ENCODE data around the gene SLC19A1.

The SLC19A1 gene

GRCh38 chr21:45588871-45589491 is 46.7 kb upstream of the SLC19A1 start:
- no peaks in the 10 kb centered on the region for H3K36me3 ChIP-seq (ENCODE audit: control insufficient read depth, insufficient read depth, low read length)
- H3K4me3 ChIP-seq (replicated peaks; ENCODE audit: low read depth, low read length) = no peak overlapping the region
- H3K27me3 ChIP-seq (replicated peaks; ENCODE audit: control insufficient read depth, insufficient read depth, low read length) = no peaks in the 10 kb centered on the region
- DNase-seq (ENCODE audit: extremely low read depth, insufficient read length) = no peak
- TF ChIP-seq, protein P1, sequence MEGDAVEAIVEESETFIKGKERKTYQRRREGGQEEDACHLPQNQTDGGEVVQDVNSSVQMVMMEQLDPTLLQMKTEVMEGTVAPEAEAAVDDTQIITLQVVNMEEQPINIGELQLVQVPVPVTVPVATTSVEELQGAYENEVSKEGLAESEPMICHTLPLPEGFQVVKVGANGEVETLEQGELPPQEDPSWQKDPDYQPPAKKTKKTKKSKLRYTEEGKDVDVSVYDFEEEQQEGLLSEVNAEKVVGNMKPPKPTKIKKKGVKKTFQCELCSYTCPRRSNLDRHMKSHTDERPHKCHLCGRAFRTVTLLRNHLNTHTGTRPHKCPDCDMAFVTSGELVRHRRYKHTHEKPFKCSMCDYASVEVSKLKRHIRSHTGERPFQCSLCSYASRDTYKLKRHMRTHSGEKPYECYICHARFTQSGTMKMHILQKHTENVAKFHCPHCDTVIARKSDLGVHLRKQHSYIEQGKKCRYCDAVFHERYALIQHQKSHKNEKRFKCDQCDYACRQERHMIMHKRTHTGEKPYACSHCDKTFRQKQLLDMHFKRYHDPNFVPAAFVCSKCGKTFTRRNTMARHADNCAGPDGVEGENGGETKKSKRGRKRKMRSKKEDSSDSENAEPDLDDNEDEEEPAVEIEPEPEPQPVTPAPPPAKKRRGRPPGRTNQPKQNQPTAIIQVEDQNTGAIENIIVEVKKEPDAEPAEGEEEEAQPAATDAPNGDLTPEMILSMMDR (IDR thresholded peaks at IDR 0.05; ENCODE audit: insufficient read depth, low read length, poor library complexity, severe bottlenecking) = no peak

DNA sequence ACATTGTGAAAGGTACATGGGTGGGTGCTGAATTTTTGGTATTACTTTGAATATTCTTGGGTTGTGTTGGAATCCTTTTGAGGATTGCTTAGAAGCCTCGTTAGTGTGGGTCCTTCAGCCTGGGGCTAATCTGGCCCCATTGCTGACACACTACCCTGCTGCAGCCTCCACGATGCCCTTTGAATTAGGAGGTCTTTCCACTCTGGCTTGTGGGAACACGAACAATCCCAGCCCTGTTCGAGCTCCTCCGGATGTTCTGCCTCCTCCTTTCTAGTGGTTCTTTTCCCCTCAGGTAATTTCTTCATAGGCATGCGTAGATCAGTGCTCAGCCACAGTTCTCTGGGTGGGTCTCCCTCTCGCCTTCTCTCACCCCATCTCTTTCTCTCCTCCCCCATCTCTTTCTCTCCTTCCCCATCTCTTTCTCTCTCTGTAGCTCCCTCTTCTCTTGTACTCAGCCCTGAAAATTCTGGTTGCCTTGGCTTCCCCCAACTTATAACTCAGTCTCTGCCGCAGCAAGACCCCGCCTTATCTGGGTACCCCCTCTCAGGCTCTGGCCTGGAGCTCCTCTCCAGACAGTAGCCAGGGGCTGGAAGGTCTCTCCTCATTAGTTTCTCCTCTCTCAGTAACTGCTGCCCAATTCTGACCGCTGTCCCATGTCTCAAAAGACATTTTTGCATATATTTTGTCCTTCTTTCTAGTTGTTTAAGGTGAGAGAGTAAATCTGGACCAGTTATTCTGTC is 46.0 kb upstream of the SLC19A1 start:
- TF ChIP-seq, protein P1 (IDR thresholded peaks at IDR 0.05; ENCODE audit: insufficient read depth, low read length, poor library complexity, severe bottlenecking) = no peak
- no peaks in the 10 kb centered on the region for H3K27me3 ChIP-seq (replicated peaks; ENCODE audit: control insufficient read depth, insufficient read depth, low read length)

DNA sequence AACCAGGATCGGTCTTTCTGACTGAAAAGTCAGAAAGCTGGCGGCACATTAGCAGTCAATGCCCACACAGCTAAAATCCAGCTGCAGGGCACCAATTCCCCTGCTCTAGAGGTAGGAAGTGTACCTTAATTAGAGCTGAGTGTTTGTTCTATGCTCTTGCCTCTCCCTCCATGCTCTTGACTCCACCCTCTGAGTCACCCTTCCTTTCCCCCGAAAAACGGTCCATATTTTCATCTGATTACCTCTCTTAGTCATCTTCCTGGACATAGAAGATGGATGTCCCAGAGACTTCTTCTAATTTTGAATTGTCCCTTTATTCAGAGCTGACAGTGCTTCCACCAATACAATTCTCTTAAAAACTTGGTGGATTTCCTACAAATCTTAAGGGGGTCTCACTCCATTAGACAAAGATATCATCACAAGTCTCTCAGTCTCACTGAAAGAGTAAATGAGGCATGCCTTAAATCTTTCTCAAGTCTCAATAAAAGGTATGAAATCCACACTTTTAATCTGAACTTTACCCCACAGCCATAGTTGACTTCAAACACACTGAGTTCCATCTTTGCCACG is 44.1 kb upstream of the SLC19A1 start:
- TF ChIP-seq, protein P1 (IDR thresholded peaks at IDR 0.05; ENCODE audit: insufficient read depth, low read length, poor library complexity, severe bottlenecking) = no peak
- no peak overlapping the region for H3K4me3 ChIP-seq (replicated peaks; ENCODE audit: low read depth, low read length)
- no peaks in the 10 kb centered on the region for H3K36me3 ChIP-seq (ENCODE audit: control insufficient read depth, insufficient read depth, low read length)
- no peaks in the 10 kb centered on the region for H3K27me3 ChIP-seq (replicated peaks; ENCODE audit: control insufficient read depth, insufficient read depth, low read length)
- DNase-seq (ENCODE audit: extremely low read depth, insufficient read length) = no peak

More for the DNA sequence above, 46.0 kb upstream of the SLC19A1 start:
- no peaks in the 10 kb centered on the region for H3K36me3 ChIP-seq (ENCODE audit: control insufficient read depth, insufficient read depth, low read length)
- DNase-seq (ENCODE audit: extremely low read depth, insufficient read length) = no peak
- no peak overlapping the region for H3K4me3 ChIP-seq (replicated peaks; ENCODE audit: low read depth, low read length)

DNA sequence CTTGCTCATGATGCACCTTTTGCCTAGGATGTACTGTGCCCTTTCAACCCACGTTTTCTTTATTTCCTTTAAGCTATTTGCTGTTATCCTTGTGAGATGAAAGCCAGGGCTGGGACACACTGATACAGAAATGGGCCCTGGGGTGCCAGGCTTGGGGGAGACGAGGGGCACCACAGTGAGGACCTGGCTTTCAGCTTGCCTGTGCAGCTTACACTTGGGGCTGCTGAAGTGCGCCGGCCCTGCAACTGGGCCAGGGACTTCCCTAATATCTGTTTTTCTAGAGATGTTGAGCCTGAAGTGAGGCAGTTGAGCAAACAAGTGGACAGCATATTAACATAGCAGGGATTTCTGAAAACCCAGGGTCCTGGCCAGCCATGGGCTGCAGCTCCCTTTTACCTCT is 42.5 kb upstream of the SLC19A1 start:
- no peaks in the 10 kb centered on the region for H3K27me3 ChIP-seq (replicated peaks; ENCODE audit: control insufficient read depth, insufficient read depth, low read length)
- TF ChIP-seq, protein P1 (IDR thresholded peaks at IDR 0.05; ENCODE audit: insufficient read depth, low read length, poor library complexity, severe bottlenecking) = no peak

GRCh38 chr21:45583831-45584509 is 41.7 kb upstream of the SLC19A1 start:
- H3K4me3 ChIP-seq (replicated peaks; ENCODE audit: low read depth, low read length) = no peak overlapping the region
- H3K36me3 ChIP-seq (ENCODE audit: control insufficient read depth, insufficient read depth, low read length) = no peaks in the 10 kb centered on the region
- TF ChIP-seq, protein P1 (IDR thresholded peaks at IDR 0.05; ENCODE audit: insufficient read depth, low read length, poor library complexity, severe bottlenecking) = no peak
- no peaks in the 10 kb centered on the region for H3K27me3 ChIP-seq (replicated peaks; ENCODE audit: control insufficient read depth, insufficient read depth, low read length)
- no peak for DNase-seq (ENCODE audit: extremely low read depth, insufficient read length)

More for the DNA sequence above, 42.5 kb upstream of the SLC19A1 start:
- DNase-seq (ENCODE audit: extremely low read depth, insufficient read length) = no peak
- no peaks in the 10 kb centered on the region for H3K36me3 ChIP-seq (ENCODE audit: control insufficient read depth, insufficient read depth, low read length)
- no peak overlapping the region for H3K4me3 ChIP-seq (replicated peaks; ENCODE audit: low read depth, low read length)
